HG03139 (cell line): ENCODE measurements around the gene TYMS.

Source experiments
- ATAC-seq: cut with Tn5 transposase; IDR thresholded peaks from one replicate; pipeline ENCODE4 v1.9.1; 2021; ENCODE audit not compliant: unreplicated experiment

Gene TYMS

DNA sequence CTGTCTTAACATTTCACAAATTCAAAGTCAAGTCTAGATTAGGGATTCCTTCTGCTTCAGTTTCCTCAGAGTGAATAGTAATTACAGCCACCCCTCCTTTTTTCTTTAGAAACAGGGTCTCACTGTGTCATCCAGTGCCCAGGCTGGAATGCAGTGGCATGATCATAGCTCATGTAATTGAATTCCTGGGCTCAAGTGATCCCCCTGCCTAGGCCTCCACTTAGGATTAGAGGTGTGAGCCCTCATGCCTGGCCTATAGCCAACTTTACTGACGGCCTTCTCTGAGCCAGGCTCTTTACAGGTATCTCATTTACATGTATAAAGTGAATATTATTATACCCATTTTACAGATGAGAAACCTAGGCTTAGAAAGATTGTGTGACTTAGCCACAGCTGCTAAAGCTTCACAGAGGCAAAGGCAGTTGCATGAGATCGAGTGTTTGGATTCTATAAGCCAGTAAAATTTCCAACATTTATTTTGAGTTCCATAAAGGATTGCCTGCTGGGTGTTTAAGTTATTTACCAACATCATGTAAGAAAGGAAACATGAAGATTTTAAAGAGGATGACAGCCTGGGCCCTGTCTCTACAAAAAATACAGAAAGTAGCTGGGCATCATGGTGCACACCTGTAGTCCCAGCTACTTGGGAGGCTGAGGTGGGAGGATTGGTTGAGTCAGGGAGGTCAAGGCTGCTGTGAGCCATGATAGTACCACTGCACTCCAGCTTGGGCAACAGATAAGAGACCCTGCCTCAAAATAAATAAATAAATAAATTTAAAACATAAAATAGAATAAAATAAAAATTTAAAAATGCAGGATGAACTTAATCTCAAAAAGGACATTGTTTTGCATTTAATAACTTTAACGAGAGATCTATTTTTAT is 53.2 kb downstream of the TYMS start:
- ATAC-seq: no peak

DNA sequence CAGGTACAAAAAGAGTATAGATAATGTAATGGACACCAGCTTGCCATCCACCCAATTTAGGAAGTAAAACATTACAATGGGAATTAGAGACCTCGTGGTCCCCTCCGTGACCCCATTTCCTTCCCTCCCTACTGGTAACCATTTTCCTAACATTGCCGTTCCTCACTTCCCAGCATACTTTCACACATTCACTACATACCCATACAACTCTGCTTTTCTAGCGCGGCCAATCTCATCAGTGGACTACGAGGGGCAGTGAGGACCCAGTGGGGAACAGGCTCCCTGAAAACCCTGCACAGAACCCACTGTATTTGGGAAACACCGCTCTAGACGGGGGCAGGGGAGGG is 53.8 kb downstream of the TYMS start:
- no peak for ATAC-seq

DNA sequence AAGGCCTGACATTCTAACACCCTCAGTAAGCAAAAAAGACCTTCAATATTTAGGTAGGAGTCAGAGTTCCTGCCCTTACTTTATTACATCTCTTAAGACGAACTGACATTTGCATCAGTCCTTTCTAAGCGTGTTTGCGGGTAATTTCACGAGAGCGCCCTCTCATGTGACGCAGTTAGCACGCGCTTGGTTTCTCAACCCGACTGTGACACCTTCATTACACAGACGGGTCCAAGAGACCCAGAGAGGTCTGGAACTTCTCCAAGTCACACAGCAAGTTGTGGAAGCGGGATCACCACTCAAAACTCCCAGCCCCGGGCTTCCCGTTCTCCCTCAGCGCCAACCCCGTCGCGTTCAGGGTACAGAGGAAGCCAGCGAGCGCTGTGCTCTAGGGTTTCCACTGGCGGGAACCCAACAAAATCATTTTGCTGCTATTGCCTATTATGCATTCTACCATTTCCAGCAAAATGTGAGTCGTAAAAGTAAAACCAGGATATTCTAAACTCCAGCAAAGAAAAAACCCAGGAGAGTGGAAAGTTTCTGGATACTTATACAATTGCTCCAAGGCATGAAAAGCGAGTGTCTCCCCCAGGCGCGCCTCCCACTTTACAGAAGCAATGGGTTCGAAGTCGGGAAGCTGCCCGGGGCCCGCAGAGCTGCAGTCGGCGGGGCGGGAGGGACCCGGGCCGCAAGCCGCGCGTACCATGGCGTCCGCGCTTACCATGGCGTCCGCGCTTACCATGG is 54.4 kb downstream of the TYMS start:
- ATAC-seq: peak; percentile 44

DNA sequence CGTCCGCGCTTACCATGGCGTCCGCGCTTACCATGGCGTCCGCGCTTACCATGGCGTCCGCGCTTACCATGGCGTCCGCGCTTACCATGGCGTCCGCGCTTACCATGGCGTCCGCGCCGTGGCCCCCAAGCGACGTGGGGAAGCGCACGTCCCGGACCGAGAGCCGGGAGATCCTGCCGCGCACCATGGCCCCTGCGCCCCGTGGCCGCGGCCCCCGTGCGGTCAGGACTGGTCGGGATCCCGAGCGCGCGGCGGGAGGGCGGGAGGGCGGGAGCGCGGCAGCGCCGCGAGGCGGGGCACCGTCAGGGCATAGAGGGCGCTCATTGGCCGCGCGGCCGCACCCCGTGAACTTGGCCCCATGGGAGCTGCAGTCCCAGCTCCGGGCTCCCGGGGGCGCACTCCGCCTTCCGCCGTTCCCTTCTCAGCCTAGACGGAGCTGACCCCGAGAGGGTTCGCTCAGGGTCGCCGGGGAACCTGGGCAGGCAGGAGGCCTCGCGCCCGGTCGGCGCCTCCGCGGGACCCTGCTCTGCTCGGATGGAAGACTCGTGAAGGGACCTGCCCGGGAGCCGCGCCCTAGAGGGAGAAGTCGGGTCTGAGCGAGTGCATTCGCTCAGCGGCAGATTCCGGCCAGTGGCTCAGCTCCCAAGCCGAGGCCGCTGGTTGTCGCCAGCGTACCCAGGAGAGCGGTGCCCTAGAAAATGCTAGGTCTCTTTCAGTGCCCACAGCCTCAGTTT is 55.1 kb downstream of the TYMS start, which contains the start of gene ENOSF1:
ENOSF1 (minus strand) TSS at position 230 of the 734 bp plus-strand sequence; CDS start at position 187, 43 bp downstream.
- ATAC-seq: peak; percentile 82

DNA sequence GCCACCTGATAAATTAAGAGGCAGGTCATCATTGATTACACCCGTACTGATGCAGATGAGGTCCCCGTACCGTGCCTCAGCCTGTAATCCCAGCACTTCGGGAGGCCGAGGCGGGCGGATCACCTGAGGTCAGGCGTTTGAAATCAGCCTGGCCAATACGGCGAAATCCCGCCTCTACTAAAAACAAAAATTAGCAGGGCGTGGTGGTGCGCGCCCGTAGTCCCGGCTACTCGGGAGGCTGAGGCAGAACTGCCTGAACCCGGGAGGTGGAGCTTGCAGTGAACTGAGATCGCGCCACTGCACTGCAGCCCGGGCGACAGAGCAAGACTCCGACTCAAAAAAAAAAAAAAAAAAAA is 55.7 kb downstream of the TYMS start:
- ATAC-seq: no peak

DNA sequence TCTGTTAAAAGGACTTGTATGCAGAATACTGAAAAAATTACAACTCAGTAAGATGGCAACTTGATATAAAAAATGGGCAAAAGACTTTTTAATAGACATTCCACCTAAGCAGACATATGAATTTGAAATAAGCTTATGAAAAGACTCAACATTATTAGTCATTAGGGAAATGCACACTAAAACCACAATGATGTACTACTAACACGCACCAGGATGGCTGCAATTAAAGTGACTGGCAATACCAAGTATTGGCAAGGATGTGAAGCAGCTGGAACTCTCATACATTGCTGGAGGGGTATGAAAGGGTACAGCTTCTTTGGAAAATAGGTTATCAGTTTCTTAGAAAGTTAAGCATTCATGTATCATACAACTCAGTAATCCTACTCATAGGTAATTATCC is 58.2 kb downstream of the TYMS start:
- ATAC-seq: no peak

DNA sequence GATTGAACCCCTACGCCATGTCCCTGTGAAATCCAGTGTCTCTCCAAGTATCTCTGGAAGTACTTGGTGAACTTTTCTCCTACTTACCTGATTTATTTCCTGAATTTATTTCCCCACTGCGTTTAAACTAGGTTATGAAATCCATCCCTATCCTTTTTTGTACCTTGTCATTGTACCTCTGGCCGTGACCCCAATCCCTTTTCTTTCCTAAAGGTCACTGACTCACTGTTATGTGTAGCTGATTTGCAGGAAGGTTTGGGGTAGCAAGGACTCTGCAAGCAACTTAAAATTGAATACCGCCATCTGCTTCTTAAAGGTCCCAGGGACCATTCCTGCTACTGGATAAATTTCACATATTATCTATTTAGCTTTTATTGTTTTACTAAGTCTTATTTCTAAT is 59.5 kb downstream of the TYMS start:
- no peak for ATAC-seq
